Duodenal mucosa (tissue), 2 donors: ENCODE results near the gene IMP3.
A peak's percentile ranks its signal among the peaks of the same experiment; 100 is the strongest.
"Not testable (repeated sequence)": the region's sequence is repeated elsewhere in the genome, so short reads cannot be mapped to it uniquely, and the experiment has no call there.

Experiments
- H3K27ac ChIP-seq: one replicate; pipeline ENCODE4 v1.7.0; 2013; ENCODE audit warnings: low read depth, low read length
- H3K27me3 ChIP-seq, 2 donors: one replicate each; pipeline ENCODE4 v1.7.0; 2013; ENCODE audit warnings: low read length in 2 of 2, control low read depth in 1 of 2; ENCODE audit not compliant: insufficient read depth in 2 of 2, control insufficient read depth in 1 of 2
- H3K36me3 ChIP-seq, 2 donors: one replicate each; pipeline ENCODE4 v1.7.0; 2013; ENCODE audit warnings: low read length in 2 of 2, control low read depth in 1 of 2; ENCODE audit not compliant: insufficient read depth in 2 of 2, control insufficient read depth in 1 of 2
- H3K4me1 ChIP-seq, 2 donors: one replicate each; pipeline ENCODE4 v1.7.0; 2013; ENCODE audit warnings: low read length in 2 of 2, control low read depth in 1 of 2; ENCODE audit not compliant: insufficient read depth in 2 of 2, control insufficient read depth in 1 of 2
- H3K4me3 ChIP-seq, 2 donors: one replicate each; pipeline ENCODE4 v1.7.0; 2013; ENCODE audit warnings: low read length in 2 of 2, low read depth in 1 of 2
- H3K9ac ChIP-seq, 2 donors: one replicate each; pipeline ENCODE4 v1.7.0; 2013; ENCODE audit warnings: low read length in 2 of 2, low read depth in 1 of 2
- H3K9me3 ChIP-seq, 2 donors: one replicate each; pipeline ENCODE4 v1.7.0; 2013; ENCODE audit warnings: low read length in 2 of 2, control low read depth in 1 of 2; ENCODE audit not compliant: control insufficient read depth in 1 of 2

The IMP3 gene

GRCh38 chr15:75640483-75641178, 607 bp upstream of the IMP3 start:
- Histone ChIP-seq H3K27ac (peak overlapping the region; percentile 85), H3K9ac (peak overlapping the region; percentile 93 to 99), H3K27me3 (no peaks in the 10 kb centered on the region), H3K4me1 (peaks cover 16 to 36% of the 10 kb centered on the region in 2 donors), H3K4me3 (peak overlapping the region; percentile 85 to 99), H3K36me3 (no peaks in the 10 kb centered on the region), H3K9me3 (no peaks in the 10 kb centered on the region)

- Histone ChIP-seq H3K9ac (peak overlapping the region; percentile 93 to 99), H3K4me1 (peaks cover 16 to 36% of the 10 kb centered on the region in 2 donors), H3K27ac (peak overlapping the region; percentile 95), H3K4me3 (peak overlapping the region; percentile 85 to 99), H3K27me3 (no peaks in the 10 kb centered on the region), H3K9me3 (no peaks in the 10 kb centered on the region), H3K36me3 (no peaks in the 10 kb centered on the region)
These were observed 774 bp downstream of the IMP3 start for GRCh38 chr15:75639191-75639708.

DNA sequence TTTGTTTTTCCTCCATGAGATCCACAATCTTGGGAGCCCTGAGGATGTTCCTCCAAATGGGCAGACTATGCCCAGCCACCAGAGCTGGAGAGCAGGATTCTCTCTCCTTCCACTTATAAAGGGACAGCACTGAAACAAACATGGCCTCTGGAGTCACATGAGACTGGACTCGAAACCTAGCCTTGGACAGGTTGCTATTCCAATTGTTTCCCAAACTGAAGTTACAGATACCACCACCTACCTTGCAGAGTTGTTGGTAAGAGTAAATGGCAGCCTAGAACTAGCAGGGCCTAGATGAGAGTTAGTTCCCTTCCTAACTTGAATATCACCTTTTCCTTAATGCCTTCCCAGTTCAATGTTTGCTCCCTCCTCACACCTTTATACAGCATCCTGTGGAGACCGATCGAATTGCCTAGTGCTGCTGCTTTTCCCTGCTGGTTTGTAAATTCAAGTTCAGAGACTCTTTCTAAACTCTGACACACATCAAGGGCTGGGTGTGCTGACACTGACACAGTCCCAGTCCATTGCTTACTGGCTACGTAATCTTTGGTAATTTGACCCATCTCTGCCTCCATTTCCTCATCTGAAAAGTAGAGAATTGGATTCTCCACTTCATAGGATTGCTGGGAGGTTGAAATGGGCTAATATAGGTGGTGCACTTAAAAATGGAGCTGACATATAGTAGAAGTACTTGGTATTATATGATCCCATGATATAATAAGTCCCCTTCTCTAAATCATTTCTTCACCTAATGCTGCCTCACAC, 2.6 kb downstream of the IMP3 start:
- H3K9me3 ChIP-seq, result no peaks in the 10 kb centered on the region
- peaks cover 16 to 36% of the 10 kb centered on the region in 2 donors for H3K4me1 ChIP-seq
- H3K4me3 ChIP-seq, result peak overlapping the region in 1 of 2 donors; percentile 99
- H3K27ac ChIP-seq, result no peak overlapping the region
- no peaks in the 10 kb centered on the region for H3K27me3 ChIP-seq
- peak overlapping the region in 1 of 2 donors; percentile 93 for H3K9ac ChIP-seq
- no peaks in the 10 kb centered on the region for H3K36me3 ChIP-seq

DNA sequence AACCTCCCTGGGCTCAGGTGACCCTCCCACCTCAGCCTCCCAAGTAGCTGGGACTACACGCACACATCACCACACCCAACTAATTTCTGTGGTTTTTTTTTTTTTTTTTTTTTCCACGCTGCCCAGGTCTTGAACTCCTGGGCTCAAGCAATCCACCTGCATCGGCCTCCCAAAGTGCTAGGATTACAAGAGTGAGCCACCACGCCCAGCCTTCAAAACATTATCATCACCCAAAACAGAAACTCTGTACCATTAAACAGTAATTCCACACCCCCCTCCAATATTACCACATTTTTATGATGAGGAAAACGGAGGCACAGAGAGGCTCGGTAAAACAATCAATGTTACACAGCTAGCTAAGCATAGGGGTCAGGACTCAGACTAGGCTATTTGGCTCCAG, 4.0 kb downstream of the IMP3 start:
- H3K27ac ChIP-seq, result no peak overlapping the region
- peaks cover 16 to 32% of the 10 kb centered on the region in 2 donors for H3K4me1 ChIP-seq

GRCh38 chr15:75633922-75634321, 6.1 kb downstream of the IMP3 start:
- not testable (repeated sequence) for H3K9ac ChIP-seq, H3K4me3 ChIP-seq, H3K27me3 ChIP-seq, H3K27ac ChIP-seq, H3K9me3 ChIP-seq, H3K36me3 ChIP-seq
- H3K4me1 ChIP-seq, result peaks cover 16 to 21% of the 10 kb centered on the region in 2 donors

More for the DNA sequence above, 4.0 kb downstream of the IMP3 start:
- Histone ChIP-seq H3K36me3 (no peaks in the 10 kb centered on the region), H3K4me3 (no peak overlapping the region), H3K9ac (no peak overlapping the region), H3K9me3 (no peaks in the 10 kb centered on the region), H3K27me3 (no peaks in the 10 kb centered on the region)

DNA sequence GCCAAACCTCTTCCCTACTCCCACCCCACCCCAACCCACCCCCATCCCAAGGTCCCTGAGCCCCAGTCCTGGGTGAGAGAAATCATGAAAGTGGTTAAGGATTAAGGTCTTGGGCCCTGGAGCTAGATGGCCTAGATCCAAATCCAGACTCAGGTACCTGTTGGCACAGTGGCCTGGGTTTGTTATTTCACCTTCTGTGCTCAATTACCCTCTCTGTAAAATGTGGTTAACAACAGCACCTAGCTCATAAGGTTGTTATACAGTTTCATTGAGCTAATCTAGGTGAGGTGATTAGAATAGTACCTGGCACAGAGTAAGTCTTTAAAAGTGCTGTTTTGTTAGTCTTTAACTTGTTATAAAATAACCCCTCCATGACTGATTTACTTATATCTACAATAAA, 8.1 kb downstream of the IMP3 start:
- no peak overlapping the region for H3K27ac ChIP-seq
- H3K4me1 ChIP-seq, result peaks cover 0 to under 1% of the 10 kb centered on the region in 2 donors
- H3K9me3 ChIP-seq, result no peaks in the 10 kb centered on the region
- no peak overlapping the region for H3K9ac ChIP-seq
- H3K4me3 ChIP-seq, result no peak overlapping the region
- no peaks in the 10 kb centered on the region for H3K27me3 ChIP-seq
- H3K36me3 ChIP-seq, result no peaks in the 10 kb centered on the region

DNA sequence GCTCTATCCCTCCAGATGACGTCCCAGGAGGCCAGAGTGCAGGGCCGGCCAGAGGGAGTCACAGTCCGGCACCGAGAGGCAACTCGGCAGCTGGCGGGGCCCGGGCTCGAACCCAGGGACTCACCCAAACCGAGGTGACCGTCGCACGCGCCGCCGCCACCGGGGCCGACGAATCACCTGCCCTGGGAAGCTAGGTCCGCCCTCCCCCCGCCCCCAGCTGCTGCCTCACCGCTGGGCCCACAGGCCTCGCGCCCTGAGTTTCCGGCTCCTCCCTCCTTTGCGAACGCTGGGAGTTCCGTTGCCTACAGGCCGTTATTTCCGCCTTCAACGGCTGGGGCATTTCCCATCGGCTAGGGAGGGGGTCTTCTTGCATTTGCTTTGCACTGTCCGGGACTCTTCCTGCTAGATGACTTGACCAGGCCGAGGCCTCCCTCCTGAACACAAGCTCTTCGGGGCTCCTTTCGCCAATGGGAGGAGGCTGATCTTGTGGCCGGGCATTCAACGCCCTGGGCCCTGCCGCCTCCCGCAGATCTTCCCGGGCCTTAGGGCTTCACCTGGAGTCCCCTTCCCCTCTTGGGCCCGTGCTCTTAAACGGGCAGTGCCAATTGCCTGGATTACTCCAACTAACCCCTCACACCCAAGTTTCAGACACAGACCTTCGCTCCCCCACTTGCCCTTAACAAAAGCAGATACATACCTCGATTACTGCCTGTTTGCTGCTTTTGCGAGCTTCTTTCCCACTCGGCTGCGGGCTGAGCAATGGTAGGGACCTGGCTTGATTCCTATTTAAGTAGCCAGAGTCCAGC, 14.3 kb downstream of the IMP3 start, which contains the start of gene SNUPN:
Gene SNUPN (minus strand): TSS at position 184 of the 806 bp plus-strand sequence. CDS start 4,674 bp downstream, outside the sequence.
- Histone ChIP-seq H3K36me3 (no peaks in the 10 kb centered on the region), H3K27ac (peak within 1 kb of the TSS; percentile 86), H3K9me3 (no peaks in the 10 kb centered on the region), H3K9ac (peak within 1 kb of the TSS; percentile 76 to 93), H3K27me3 (no peaks in the 10 kb centered on the region), H3K4me3 (peak within 1 kb of the TSS; percentile 85 to 94), H3K4me1 (peaks cover 13 to 15% of the 10 kb centered on the region in 2 donors)

- no peak overlapping the region for H3K27ac ChIP-seq
- H3K4me1 ChIP-seq, result peaks cover 13 to 22% of the 10 kb centered on the region in 2 donors
- H3K9ac ChIP-seq, result no peak overlapping the region
These were observed 17.5 kb downstream of the IMP3 start for GRCh38 chr15:75622505-75622904.

GRCh38 chr15:75620841-75621391, 19.1 kb downstream of the IMP3 start:
- H3K4me1 ChIP-seq, result peaks cover 5 to 14% of the 10 kb centered on the region in 2 donors
- peak overlapping the region in 1 of 2 donors; percentile 15 for H3K9ac ChIP-seq
- peak overlapping the region in 1 of 2 donors; percentile 16 for H3K4me3 ChIP-seq
- no peaks in the 10 kb centered on the region for H3K9me3 ChIP-seq
- no peaks in the 10 kb centered on the region for H3K27me3 ChIP-seq
- no peak overlapping the region for H3K27ac ChIP-seq
- H3K36me3 ChIP-seq, result peaks cover 16 to 39% of the 10 kb centered on the region in 2 donors

More at GRCh38 chr15:75622505-75622904, 17.5 kb downstream of the IMP3 start:
- Histone ChIP-seq H3K4me3 (no peak overlapping the region), H3K9me3 (no peaks in the 10 kb centered on the region), H3K27me3 (no peaks in the 10 kb centered on the region), H3K36me3 (peaks cover 5 to 25% of the 10 kb centered on the region in 2 donors)
